SK-N-SH treated with all-trans-retinoic acid at 6 μM for 48 hours (cell line): ENCODE data around the gene SPDYE6.

Experiments used
- PATZ1 ChIP-seq: fragments of 250-450 bp; sonication (Bioruptor Pico); IDR thresholded peaks from 2 replicates; pipeline ENCODE4 v1.8.0; 2020; ENCODE audit warnings: mild to moderate bottlenecking, moderate library complexity, borderline replicate concordance
- ZFP30 ChIP-seq: fragments of 450-650 bp; formaldehyde crosslinking; IDR thresholded peaks from 2 replicates; pipeline ENCODE4 v1.5.0; 2022; ENCODE audit warnings: mild to moderate bottlenecking, moderate library complexity

GRCh38 chr7:102310414-102310815 is 45.8 kb downstream of the SPDYE6 start:
- no peak for TF ChIP-seq ZFP30 (CRISPR knock-in tag)
- no peak for TF ChIP-seq PATZ1 (CRISPR knock-in tag)
